ENCODE results near the gene PLB1. TPM values are rescaled to one million over a fixed set of nuclear protein-coding genes. Genes with fewer than 3 reads are reported as not detected.

The PLB1 gene
- total RNA-seq, 2 experiments from 2014 or later, result 0.30 to 0.43 TPM

DNA sequence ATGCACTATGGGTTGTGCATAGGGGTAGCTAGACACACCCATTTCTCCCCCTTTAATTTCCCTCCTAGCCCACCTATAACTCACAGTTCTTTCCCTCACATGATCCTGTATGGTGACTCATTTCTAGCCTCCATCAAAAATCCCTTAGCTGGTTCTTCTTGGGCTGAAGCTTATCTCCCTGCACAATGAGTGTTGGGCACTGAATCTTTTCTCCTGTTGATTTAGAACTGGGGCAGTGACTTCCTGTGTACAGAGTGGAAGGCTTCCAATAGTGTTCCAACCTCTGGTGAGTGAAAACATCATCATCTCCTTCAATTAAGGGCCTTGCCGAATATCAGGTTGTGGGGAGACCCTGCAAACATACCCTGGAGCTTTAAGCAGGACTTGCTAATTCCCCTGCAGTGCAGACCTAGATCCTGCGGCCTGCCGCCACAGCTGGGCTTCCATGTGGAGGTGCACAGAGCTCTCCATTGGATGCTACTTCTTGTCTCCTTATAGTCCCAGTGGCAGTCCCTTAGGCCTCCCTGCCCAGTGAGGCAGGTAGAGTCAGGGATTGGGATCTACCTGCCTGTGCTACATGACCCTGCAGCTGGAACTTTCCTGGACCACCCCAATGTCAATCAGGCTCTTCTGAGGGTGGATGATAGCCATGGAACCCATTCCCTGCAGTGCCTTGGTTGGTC is 121.8 kb downstream of the PLB1 start:
- no peaks in the 10 kb centered on the region for H3K27me3 Mint-ChIP-seq
- peaks cover 53% of the 10 kb centered on the region for H3K4me1 Mint-ChIP-seq
- DNase-seq, result no peak
- H3K4me3 Mint-ChIP-seq, result no peak overlapping the region
- no peak for ATAC-seq (ENCODE audit: low read depth)
- POLR2A ChIA-PET, result interaction anchor here (0.5 to 1.2 kb wide), 4 partner anchors 23 to 253 kb away, joined by 3 to 5 read pairs (median 3); partner anchors contain the start of gene PPP1CB
- no peaks in the 10 kb centered on the region for H3K9me3 Mint-ChIP-seq
- H3K27ac Mint-ChIP-seq, result no peak overlapping the region
- H3K36me3 Mint-ChIP-seq, result no peaks in the 10 kb centered on the region

DNA sequence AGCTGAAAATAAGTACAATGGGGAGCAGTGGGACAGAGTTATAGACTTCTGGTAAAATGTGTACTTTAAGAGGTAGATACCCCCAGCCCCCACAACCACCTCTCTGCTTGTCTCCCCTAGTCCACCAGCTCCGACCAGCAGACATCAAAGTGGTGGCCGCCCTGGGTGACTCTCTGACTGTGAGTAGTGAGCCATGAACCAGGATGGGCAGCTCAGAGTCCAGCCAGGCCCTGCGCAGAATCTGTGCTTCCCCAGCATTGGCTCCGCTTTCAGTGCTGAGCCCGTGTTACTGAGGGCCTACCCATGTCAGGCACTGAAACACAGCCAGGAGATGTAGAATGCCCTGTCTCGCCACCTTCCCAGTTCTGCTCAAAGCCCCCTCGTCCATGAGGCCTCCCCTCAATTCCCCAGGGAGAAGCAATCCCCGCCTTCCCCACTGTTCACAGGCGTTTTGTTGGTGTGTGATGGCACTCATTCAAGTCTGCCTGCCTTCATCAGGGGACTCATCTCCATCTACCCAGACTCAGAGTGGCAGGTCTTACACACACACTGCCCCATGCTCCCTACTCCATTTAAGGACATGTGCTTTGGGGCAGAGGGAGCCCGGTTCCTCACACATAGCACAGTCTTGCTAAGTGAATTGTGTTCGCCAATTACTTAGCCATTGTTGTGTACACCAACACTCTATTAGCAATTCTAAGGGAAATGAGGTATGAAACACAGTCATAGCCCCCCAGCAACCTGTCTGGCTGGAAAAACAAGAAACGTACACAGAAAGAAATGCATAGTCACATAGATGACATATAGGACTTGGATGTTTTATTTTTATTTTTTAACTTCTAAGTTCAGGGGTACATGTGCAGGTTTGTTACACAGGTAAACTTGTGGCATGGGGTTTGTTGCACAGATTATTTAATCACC is 122.6 kb downstream of the PLB1 start:
- no peak overlapping the region for H3K4me3 Mint-ChIP-seq
- DNase-seq (no peak), ATAC-seq (ENCODE audit: low read depth) (no peak)
- H3K9me3 Mint-ChIP-seq, result no peaks in the 10 kb centered on the region
- no peaks in the 10 kb centered on the region for H3K36me3 Mint-ChIP-seq
- H3K27ac Mint-ChIP-seq, result no peak overlapping the region
- peaks cover 60% of the 10 kb centered on the region for H3K4me1 Mint-ChIP-seq
- POLR2A ChIA-PET, result interaction anchor here (0.7 to 1.2 kb wide), 3 partner anchors 12 to 133 kb away, joined by 3 to 5 read pairs (median 4); partner anchors contain the start of gene PPP1CB
- no peaks in the 10 kb centered on the region for H3K27me3 Mint-ChIP-seq

DNA sequence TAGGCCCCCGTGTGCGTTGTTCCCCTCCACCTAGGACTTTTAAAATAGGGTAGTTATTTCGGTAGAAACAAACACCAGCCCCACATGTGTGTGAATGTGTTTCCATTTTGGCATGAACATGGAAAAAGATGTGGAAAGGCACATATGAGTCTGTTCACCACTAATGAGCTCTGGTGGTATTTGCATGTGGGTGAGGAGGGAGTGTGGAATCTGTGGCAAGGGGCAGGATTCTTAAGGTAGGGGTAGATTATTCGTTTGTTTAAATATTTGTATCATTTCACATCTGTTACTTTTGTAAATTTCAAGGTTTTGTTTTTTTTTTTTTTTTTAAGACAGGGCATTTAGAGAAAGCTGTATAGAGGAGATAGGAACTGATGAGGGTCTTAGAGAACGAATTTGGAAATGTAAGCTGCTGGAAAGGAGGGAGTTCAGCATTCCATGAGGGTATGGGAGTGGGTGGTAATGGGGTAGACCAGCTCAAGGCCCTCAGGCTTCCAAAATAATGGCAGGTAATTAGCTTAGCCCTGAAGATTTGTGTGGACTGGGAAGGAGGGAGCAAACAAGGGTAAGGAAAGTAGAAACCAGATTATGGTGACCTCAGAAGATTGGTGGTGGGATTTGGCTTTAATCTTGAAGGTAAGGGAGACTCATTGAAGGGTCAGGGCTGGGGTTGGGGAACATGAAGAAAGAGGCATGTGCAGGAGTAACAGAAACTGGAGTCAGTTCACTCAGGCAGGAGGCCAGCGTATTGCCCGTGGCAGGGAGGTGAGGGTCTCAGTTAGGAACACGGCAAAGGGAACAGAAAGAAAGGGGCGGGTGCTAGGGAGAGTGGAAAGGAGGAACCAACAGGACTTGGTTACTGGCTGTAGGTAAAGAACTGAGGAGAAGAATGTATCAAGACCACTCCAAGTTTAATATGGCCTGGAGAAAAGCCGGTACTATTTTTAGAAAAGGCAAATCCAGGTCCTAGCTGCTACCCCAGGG is 123.6 kb downstream of the PLB1 start:
- H3K27me3 Mint-ChIP-seq, result no peaks in the 10 kb centered on the region
- ATAC-seq (ENCODE audit: low read depth), result no peak
- H3K9me3 Mint-ChIP-seq, result no peaks in the 10 kb centered on the region
- POLR2A ChIA-PET, result interaction anchor here (0.7 to 2.6 kb wide), 3 partner anchors 13 to 133 kb away, joined by 4 to 16 read pairs (median 5); partner anchors contain the start of gene PPP1CB
- H3K4me1 Mint-ChIP-seq, result peaks cover 67% of the 10 kb centered on the region
- no peaks in the 10 kb centered on the region for H3K36me3 Mint-ChIP-seq
- H3K27ac Mint-ChIP-seq, result peak overlapping the region; percentile 57
- DNase-seq, result no peak
- H3K4me3 Mint-ChIP-seq, result no peak overlapping the region

DNA sequence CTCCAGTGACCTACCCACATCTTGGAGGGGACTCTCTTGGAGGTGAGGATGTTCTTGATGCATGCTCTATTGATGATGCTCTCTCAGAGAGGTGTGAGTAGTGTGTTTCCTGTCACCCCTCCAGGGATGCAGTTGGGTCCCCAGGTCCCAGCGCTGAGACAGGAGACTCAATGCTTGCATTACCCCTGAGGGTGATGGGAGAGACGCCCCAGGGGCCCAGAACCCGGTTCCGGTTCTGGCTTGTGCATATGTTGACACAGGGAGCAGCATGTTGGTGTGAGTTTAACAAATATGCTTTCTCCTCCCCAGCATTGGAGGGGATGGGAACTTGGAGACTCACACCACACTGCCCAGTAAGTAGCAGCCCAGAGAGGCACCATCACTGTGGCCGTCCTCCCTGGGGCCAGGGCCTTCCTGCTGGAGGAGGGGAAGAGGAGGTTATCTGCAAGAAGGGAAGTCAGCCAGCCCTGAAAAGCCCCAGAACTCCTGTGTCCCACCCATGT is 124.5 kb downstream of the PLB1 start:
- ATAC-seq (ENCODE audit: low read depth) (no peak), DNase-seq (no peak)
- H3K27ac Mint-ChIP-seq, result peak overlapping the region; percentile 91
- no peak overlapping the region for H3K4me3 Mint-ChIP-seq
- POLR2A ChIA-PET, result interaction anchor here (0.6 to 3.3 kb wide), 4 partner anchors 8 to 132 kb away, joined by 3 to 25 read pairs (median 11); partner anchors contain the start of gene PPP1CB
- H3K36me3 Mint-ChIP-seq, result no peaks in the 10 kb centered on the region
- no peaks in the 10 kb centered on the region for H3K27me3 Mint-ChIP-seq
- H3K9me3 Mint-ChIP-seq, result no peaks in the 10 kb centered on the region
- peaks cover 76% of the 10 kb centered on the region for H3K4me1 Mint-ChIP-seq

DNA sequence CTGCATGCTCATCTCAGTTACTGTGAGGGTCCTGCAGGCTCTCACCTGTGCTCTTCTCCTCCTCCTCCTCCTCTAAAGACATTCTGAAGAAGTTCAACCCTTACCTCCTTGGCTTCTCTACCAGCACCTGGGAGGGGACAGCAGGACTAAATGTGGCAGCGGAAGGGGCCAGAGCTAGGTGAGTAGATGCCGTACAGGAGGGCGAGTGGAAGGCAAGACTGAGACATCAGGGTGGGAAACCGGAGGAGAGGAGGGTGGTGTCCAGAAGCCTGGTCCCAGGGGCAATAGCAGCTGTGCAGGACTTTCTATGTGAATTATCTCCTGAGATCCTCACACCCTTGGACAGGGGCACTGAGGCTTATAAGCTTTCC is 124.9 kb downstream of the PLB1 start:
- Mint-ChIP-seq H3K27me3 (no peaks in the 10 kb centered on the region), H3K27ac (peak overlapping the region; percentile 91), H3K9me3 (no peaks in the 10 kb centered on the region), H3K4me3 (peak overlapping the region; percentile 66), H3K4me1 (peaks cover 80% of the 10 kb centered on the region), H3K36me3 (no peaks in the 10 kb centered on the region)
- ATAC-seq (ENCODE audit: low read depth), result no peak
- no peak for DNase-seq
- POLR2A ChIA-PET, result interaction anchor here (0.6 to 3.3 kb wide), 5 partner anchors 8 to 131 kb away, joined by 3 to 25 read pairs (median 6); partner anchors contain the start of gene PPP1CB

DNA sequence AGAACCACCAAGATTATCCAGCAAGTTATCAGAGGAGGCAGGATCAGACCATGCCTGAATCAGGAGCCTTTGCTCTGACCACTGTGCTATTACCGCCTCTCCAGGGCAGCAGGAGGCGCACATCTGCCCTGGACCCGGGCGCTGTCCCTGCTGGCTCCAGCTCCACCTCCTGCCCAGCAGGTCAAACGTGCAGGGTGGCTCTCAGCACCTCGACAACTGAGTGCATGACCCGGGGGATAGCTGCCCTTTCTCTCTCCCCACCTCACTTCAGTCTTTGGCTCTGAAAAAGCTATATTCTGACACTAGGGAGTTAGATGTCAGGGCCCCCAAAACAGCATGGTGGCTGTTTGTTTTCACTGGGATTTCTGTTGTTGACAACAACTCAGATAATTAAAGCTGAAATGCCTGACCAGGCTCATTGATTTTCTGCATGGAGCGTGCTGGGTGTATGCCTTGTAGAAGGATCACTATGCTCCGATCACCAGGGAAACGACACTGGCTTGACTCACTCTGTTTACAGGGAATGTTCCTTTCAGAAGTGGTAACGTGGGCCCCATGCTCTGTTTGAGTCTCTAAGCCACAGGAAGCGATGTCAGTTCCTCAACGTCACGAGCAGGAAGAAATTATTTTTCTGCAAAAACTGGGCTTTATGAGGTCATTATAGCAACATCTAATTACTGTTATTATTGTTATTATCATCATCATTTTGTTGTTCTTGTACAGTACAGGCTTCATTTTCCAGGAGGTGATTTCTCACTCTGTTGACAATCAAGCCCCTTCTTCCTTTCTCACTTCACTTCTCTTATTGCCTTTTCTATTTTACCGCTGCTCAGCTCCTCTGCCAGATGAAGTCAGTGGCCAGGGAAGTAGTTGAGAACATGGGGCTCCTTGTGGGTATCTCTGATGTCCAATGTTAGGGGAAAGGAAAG is 125.6 kb downstream of the PLB1 start:
- ATAC-seq (ENCODE audit: low read depth) (peak; percentile 68), DNase-seq (peak; percentile 47)
- Mint-ChIP-seq H3K9me3 (no peaks in the 10 kb centered on the region), H3K27ac (peak overlapping the region; percentile 91), H3K4me3 (peak overlapping the region; percentile 66), H3K27me3 (no peaks in the 10 kb centered on the region), H3K36me3 (no peaks in the 10 kb centered on the region), H3K4me1 (peaks cover 83% of the 10 kb centered on the region)
- POLR2A ChIA-PET, result interaction anchor here (0.6 to 3.3 kb wide), 7 partner anchors 9 to 131 kb away, joined by 3 to 25 read pairs (median 6); partner anchors contain the start of gene PPP1CB

DNA sequence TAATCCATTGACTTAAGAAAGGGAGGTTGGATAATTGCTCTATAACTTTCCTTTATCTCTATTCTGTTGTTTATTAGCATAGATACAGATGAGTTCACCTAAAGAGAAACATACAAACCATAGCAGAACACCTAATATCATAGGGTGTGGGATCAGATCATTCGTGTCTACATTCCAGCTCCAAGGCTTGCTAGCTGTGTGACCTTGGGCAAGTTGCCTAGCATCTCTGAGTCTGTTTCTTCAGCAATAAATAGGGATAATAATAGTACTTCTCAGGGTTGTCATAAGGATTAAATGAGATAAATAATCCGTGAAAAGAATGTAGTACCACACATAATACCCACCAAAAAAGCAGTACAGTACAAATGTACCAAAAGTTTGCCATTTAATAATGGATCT is 126.2 kb downstream of the PLB1 start:
- POLR2A ChIA-PET, result interaction anchor here (1.4 to 3.3 kb wide), 4 partner anchors 9 to 130 kb away, joined by 5 to 25 read pairs (median 12); partner anchors contain the start of gene PPP1CB
- peak overlapping the region; percentile 91 for H3K27ac Mint-ChIP-seq
- no peaks in the 10 kb centered on the region for H3K36me3 Mint-ChIP-seq

DNA sequence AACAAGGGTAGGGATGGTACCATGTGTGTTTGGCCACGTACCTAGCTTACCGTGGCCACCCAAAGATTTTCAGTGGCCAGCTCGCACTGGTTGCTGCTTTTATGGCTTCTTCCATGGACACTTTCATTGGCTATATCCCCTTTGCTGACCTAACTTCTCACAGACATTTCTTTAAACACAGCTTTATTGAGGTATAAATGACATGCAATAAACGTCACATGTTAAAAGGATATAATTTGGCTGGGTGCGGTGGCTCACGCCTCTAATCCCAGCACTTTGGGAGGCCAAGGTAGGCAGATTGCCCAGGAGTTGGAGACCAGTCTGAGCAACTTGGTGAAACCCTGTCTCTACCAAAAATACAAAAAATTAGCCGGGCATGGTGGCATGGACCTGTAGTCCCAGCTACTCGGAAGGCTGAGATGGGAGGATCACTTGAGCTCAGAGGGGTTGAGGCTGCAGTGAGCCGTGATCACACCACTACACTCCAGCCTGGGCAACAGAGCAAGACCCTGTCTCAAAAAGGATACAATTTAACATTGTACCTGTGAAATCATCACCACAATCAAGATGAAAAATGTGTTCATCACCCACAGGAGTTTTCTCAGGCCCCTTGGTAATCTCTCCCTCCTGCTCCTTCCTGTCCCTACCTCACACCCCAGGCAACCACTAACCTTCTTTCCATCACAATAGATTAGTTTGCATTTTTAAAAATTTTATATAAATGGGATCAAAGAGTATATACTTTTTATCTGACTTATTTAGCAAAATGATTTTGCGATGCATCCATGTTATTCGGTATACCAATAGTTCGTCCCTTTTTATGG is 127.9 kb downstream of the PLB1 start:
- Mint-ChIP-seq H3K27me3 (no peaks in the 10 kb centered on the region), H3K27ac (peak overlapping the region; percentile 79), H3K4me3 (peak overlapping the region; percentile 39), H3K36me3 (no peaks in the 10 kb centered on the region), H3K4me1 (peaks cover 85% of the 10 kb centered on the region), H3K9me3 (no peaks in the 10 kb centered on the region)
- no peak for DNase-seq
- POLR2A ChIA-PET, result interaction anchor here (1.1 to 3.7 kb wide), 3 partner anchors 11 to 128 kb away, joined by 4 to 25 read pairs (median 24); partner anchors contain the start of gene PPP1CB
- ATAC-seq (ENCODE audit: low read depth), result no peak

More for the DNA sequence above, 126.2 kb downstream of the PLB1 start:
- Mint-ChIP-seq H3K4me3 (peak overlapping the region; percentile 66), H3K27me3 (no peaks in the 10 kb centered on the region), H3K9me3 (no peaks in the 10 kb centered on the region), H3K4me1 (peaks cover 83% of the 10 kb centered on the region)
- no peak for DNase-seq
- no peak for ATAC-seq (ENCODE audit: low read depth)

DNA sequence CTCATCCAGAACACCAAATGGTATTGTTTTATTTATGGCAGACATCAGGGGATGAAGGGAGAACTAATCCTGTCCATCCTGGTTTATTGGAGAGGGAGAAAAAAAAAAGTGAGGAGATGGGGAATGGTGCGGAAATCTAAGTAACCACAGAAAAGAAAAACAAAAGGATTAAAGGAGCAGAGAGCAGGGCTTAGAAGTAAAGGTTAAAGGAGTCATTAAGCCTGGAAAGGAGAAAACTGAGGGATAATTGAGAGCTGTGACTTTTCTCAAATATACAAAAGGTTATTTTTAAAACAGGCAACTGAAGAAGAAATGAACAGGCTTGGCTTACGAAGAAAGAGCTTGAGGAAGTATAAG is 128.6 kb downstream of the PLB1 start:
- no peaks in the 10 kb centered on the region for H3K9me3 Mint-ChIP-seq
- ATAC-seq (ENCODE audit: low read depth), result no peak
- H3K27me3 Mint-ChIP-seq, result no peaks in the 10 kb centered on the region
- peaks cover 81% of the 10 kb centered on the region for H3K4me1 Mint-ChIP-seq
- H3K27ac Mint-ChIP-seq, result peak overlapping the region; percentile 79
- no peaks in the 10 kb centered on the region for H3K36me3 Mint-ChIP-seq
- no peak for DNase-seq
- POLR2A ChIA-PET, result interaction anchor here (2.4 to 3.7 kb wide), 2 partner anchors 11 to 127 kb away, joined by 10 to 24 read pairs; partner anchors contain the start of gene PPP1CB
- peak overlapping the region; percentile 39 for H3K4me3 Mint-ChIP-seq

DNA sequence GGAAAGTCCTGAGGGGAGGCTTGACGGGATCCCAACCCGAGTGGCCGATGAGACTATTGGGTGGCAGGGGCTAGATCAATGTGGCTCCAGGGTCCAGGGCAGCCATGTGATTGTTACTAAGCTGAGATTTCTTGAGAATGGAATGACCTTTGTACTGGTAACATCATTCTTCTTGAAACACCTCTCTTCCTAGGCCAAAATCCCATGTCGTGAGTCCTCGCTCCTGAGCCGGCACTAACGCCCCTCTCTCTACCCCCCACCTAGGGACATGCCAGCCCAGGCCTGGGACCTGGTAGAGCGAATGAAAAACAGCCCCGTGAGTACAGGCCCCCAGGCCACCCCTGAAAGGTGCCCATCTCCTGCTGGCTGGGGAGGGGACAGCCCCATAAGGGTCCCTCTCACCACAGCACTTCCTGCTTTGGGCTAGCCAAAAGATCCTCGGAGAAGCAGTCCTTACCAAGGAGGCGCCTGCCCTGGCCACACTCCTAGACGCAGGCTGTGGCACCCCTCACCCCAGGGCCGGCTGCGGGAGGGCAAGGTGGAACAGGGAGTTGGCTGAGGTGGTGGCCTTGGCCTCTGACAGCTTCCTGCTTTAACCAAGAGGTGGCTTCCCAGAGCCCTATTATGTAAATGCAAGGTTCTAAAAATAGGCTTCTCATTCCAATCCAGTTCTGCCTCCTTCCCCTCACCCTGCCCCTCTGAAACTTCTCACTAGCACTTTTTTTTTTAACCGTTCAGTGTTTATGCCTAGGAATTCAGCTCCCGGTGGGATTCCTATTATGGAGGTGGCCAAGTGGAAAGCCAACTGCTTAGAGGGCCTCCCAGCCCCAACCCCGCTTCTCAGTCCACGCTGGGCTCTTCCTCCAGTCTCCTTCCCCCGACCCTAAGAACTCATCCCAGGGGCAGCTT is 129.2 kb downstream of the PLB1 start:
- peak overlapping the region; percentile 79 for H3K27ac Mint-ChIP-seq
- H3K9me3 Mint-ChIP-seq, result no peaks in the 10 kb centered on the region
- H3K4me1 Mint-ChIP-seq, result peaks cover 74% of the 10 kb centered on the region
- POLR2A ChIA-PET, result interaction anchor here (1.0 to 3.7 kb wide), 3 partner anchors 9 to 127 kb away, joined by 5 to 24 read pairs (median 10); partner anchors contain the start of gene PPP1CB
- no peaks in the 10 kb centered on the region for H3K36me3 Mint-ChIP-seq
- H3K4me3 Mint-ChIP-seq, result peak overlapping the region; percentile 26
- DNase-seq, result peak; percentile 73
- ATAC-seq (ENCODE audit: low read depth), result peak; percentile 55
- H3K27me3 Mint-ChIP-seq, result no peaks in the 10 kb centered on the region
